CD14-positive monocyte (primary cell): ENCODE measurements around the gene NR6A1. TPM values are rescaled to one million over a fixed set of nuclear protein-coding genes. Genes with fewer than 3 reads are reported as not detected.

Experiments used
- DNase-seq, 3 donors: peaks; one replicate each; pipeline ENCODE4 v3.0.0-alpha.2; 2011 to 2022
- H2AFZ ChIP-seq: 2 replicates; pipeline ENCODE4 v1.6.0; 2012; ENCODE audit warnings: mild to moderate bottlenecking, low read depth, low read length, inconsistent platforms; ENCODE audit not compliant: insufficient read depth, poor library complexity, severe bottlenecking
- H3K27ac ChIP-seq, 2 donors: 1 replicate in 1 of 2; 2 replicates in 1 of 2; pipeline ENCODE4 v1.5.1; 2012 to 2013; ENCODE audit warnings: low read length in 2 of 2, control low read depth in 1 of 2, inconsistent platforms in 1 of 2, low read depth in 1 of 2, mild to moderate bottlenecking in 1 of 2
- H3K27me3 ChIP-seq, 2 donors: one replicate each; pipeline versions ENCODE4 v1.6.0 to v1.6.1; 2011 to 2013; ENCODE audit warnings: low read length in 2 of 2; ENCODE audit not compliant: control insufficient read depth in 2 of 2, insufficient read depth in 2 of 2
- H3K36me3 ChIP-seq, 2 donors: replicated peaks in 1 of 2; 1 replicate in 1 of 2; 2 replicates in 1 of 2; pipeline versions ENCODE4 v1.5.1 to v1.6.1; 2012 to 2013; ENCODE audit warnings: low read length in 2 of 2, control low read depth in 1 of 2, inconsistent platforms in 1 of 2, mild to moderate bottlenecking in 1 of 2; ENCODE audit not compliant: insufficient read depth in 2 of 2, control insufficient read depth in 1 of 2
- H3K4me1 ChIP-seq, 2 donors: 1 replicate in 1 of 2; 2 replicates in 1 of 2; pipeline versions ENCODE4 v1.5.1 to v1.6.1; 2012 to 2013; ENCODE audit warnings: low read length in 2 of 2, control low read depth in 1 of 2, inconsistent platforms in 1 of 2, mild to moderate bottlenecking in 1 of 2, moderate library complexity in 1 of 2; ENCODE audit not compliant: insufficient read depth in 2 of 2, control insufficient read depth in 1 of 2
- H3K4me2 ChIP-seq: replicated peaks from 2 replicates; pipeline ENCODE3; 2012; ENCODE audit warnings: low read length, moderate library complexity, mild to moderate bottlenecking; ENCODE audit not compliant: poor library complexity, severe bottlenecking; ENCODE audit errors: extremely low read depth
- H3K4me3 ChIP-seq, 3 experiments: fragments of 200-600 bp in 1 of 3; sonication (generic) in 1 of 3; replicated peaks in 1 of 3; 1 replicate in 2 of 3; 2 replicates in 1 of 3; pipeline ENCODE4 v1.5.1; 2011 to 2013; ENCODE audit warnings: low read length in 3 of 3, mild to moderate bottlenecking in 3 of 3, control low read depth in 2 of 3, low read depth in 2 of 3, inconsistent platforms in 1 of 3, moderate library complexity in 1 of 3
- H3K79me2 ChIP-seq: 2 replicates; pipeline ENCODE4 v1.6.0; 2012; ENCODE audit warnings: mild to moderate bottlenecking, control low read depth, inconsistent platforms, low read length, moderate library complexity; ENCODE audit not compliant: insufficient read depth
- H3K9ac ChIP-seq: 2 replicates; pipeline ENCODE4 v1.6.0; 2017; ENCODE audit warnings: low read length, mild to moderate bottlenecking; ENCODE audit not compliant: insufficient read depth, poor library complexity, severe bottlenecking
- H3K9me3 ChIP-seq, 2 donors: replicated peaks in 1 of 2; 1 replicate in 1 of 2; 2 replicates in 1 of 2; pipeline versions ENCODE4 v1.5.1 to v1.6.1; 2012 to 2013; ENCODE audit warnings: low read length in 2 of 2, control low read depth in 1 of 2; ENCODE audit not compliant: control insufficient read depth in 1 of 2, insufficient read depth in 1 of 2
- H4K20me1 ChIP-seq: 2 replicates; pipeline ENCODE4 v1.6.0; 2012; ENCODE audit warnings: mild to moderate bottlenecking, low read length, control low read depth, moderate library complexity; ENCODE audit not compliant: insufficient read depth
- H3K27ac Mint-ChIP-seq, 7 donors: one replicate each; pipeline ENCODE4 v1.8.0; 2020; ENCODE audit warnings: mild to moderate bottlenecking in 7 of 7, mixed read lengths in 7 of 7, moderate library complexity in 6 of 7, inconsistent platforms in 2 of 7
- H3K27me3 Mint-ChIP-seq, 3 donors: one replicate each; pipeline ENCODE4 v1.8.0; 2021 to 2022; ENCODE audit warnings: low read depth in 3 of 3, mild to moderate bottlenecking in 3 of 3, mixed read lengths in 3 of 3, moderate library complexity in 3 of 3, inconsistent platforms in 1 of 3
- H3K36me3 Mint-ChIP-seq, 2 donors: one replicate each; pipeline ENCODE4 v1.8.0; 2020; ENCODE audit warnings: mixed read lengths in 2 of 2, inconsistent platforms in 1 of 2, mild to moderate bottlenecking in 1 of 2
- H3K4me1 Mint-ChIP-seq: one replicate; pipeline ENCODE4 v1.8.0; 2020; ENCODE audit warnings: mild to moderate bottlenecking, mixed read lengths
- H3K4me3 Mint-ChIP-seq, 2 donors: one replicate each; pipeline ENCODE4 v1.8.0; 2020; ENCODE audit warnings: mild to moderate bottlenecking in 2 of 2, mixed read lengths in 2 of 2, moderate library complexity in 1 of 2
- H3K9me3 Mint-ChIP-seq, 7 donors: one replicate each; pipeline ENCODE4 v1.8.0; 2020 to 2022; ENCODE audit warnings: mixed read lengths in 7 of 7, mild to moderate bottlenecking in 6 of 7, moderate library complexity in 6 of 7, inconsistent platforms in 2 of 7
- WGBS: methylation state at CpG from one replicate; pipeline ENCODE4 v1.1.5; 2013; ENCODE audit warnings: missing lambda C conversion rate; ENCODE audit not compliant: insufficient coverage; 5-methylcytosine and 5-hydroxymethylcytosine counted together
- intact Hi-C, 2 donors: fragments of 100-400 bp; cut with micrococcal nuclease; formaldehyde crosslinking; loops; one replicate each; pipeline versions ENCODE4 v1.15.0 to v1.15.1; 2023
- polyA plus RNA-seq, 3 donors: library from polyadenylated mRNA; depleted of rRNA in 1 of 3; unstranded in 2 of 3; stranded (reverse) in 1 of 3; fragments of 300-500 nt in 2 of 3; fragments of >200 nt in 1 of 3; fragmentation: Illumina TruSeq in 2 of 3; gene quantifications; 1 replicate in 2 of 3; 2 replicates in 1 of 3; pipeline ENCODE4 v1.2.3, GENCODE V29; 2012 to 2021
- TF ChIP-seq, protein P1 (sequence below): fragments of 200-600 bp; IDR thresholded peaks from one replicate; pipeline ENCODE4 v1.8.0; 2022; ENCODE audit warnings: antibody characterized with exemption, mild to moderate bottlenecking

The NR6A1 gene
- polyA plus RNA-seq, 3 donors = 0.15 to 2.9 (median 0.28) TPM

DNA sequence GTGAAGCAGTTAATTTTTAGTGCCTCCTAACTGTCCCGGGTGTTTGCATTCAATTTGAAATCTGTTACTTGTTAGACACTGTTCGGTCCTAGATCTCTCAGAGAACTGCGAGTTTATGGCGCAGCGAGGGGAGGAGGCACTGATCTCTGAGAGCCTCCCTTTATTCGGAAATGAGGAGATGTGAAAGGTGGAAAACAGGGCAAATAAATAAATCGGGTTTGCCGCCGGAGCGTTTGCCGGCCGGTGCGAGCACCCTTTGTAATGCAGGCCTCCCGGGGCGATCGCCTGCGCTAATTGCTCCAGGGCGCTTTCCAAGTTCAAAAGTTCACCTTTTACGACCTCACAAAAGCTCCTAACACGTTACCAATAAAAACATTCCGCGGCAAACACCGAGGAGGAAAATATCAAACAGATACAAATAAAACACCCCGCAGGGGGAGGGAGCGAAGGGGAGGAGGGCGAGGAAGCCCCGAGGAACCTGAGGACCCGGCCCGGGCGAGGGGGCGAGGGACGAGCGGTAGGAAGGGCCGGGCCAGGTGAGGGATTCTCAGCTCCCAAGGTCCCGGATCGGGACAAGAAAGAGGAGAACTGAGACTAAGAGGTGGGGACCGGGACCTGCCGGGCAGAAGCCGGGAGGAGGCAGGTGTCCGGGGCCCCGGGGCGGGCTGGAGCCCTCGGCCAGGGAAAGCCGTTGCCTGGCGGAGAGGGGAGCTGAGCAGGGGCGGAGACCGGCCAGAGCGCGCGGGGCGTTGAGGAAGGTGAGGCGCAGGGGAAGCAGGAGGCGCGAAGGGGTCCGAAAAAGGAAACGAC is 1.4 kb downstream of the NR6A1 start:
- TF ChIP-seq, protein P1, sequence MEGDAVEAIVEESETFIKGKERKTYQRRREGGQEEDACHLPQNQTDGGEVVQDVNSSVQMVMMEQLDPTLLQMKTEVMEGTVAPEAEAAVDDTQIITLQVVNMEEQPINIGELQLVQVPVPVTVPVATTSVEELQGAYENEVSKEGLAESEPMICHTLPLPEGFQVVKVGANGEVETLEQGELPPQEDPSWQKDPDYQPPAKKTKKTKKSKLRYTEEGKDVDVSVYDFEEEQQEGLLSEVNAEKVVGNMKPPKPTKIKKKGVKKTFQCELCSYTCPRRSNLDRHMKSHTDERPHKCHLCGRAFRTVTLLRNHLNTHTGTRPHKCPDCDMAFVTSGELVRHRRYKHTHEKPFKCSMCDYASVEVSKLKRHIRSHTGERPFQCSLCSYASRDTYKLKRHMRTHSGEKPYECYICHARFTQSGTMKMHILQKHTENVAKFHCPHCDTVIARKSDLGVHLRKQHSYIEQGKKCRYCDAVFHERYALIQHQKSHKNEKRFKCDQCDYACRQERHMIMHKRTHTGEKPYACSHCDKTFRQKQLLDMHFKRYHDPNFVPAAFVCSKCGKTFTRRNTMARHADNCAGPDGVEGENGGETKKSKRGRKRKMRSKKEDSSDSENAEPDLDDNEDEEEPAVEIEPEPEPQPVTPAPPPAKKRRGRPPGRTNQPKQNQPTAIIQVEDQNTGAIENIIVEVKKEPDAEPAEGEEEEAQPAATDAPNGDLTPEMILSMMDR = no peak
- Mint-ChIP-seq H3K27me3 (peaks cover 14 to 24% (median 22%) of the 10 kb centered on the region in 3 donors), H3K4me3 (peak overlapping the region; percentile 96 to 99), H3K4me1 (peaks cover 60% of the 10 kb centered on the region), H3K27ac (peak overlapping the region; percentile 68 to 88 (median 75)), H3K9me3 (peaks cover 0 to 3% (median 0%) of the 10 kb centered on the region in 7 donors), H3K36me3 (peaks cover 0 to 7% of the 10 kb centered on the region in 2 donors)
- Histone ChIP-seq H3K4me3 (peak overlapping the region; percentile 74 to 97 (median 95)), H3K36me3 (no peaks in the 10 kb centered on the region), H3K27me3 (peaks cover 0 to 16% of the 10 kb centered on the region in 2 donors), H4K20me1 (peaks cover 13% of the 10 kb centered on the region), H2AFZ (peak overlapping the region; percentile 85), H3K4me2 (peak overlapping the region; percentile 99), H3K27ac (no peak overlapping the region), H3K4me1 (peaks cover 34 to 58% of the 10 kb centered on the region in 2 donors), H3K79me2 (peaks cover 26% of the 10 kb centered on the region), H3K9ac (peak overlapping the region; percentile 81), H3K9me3 (no peaks in the 10 kb centered on the region)
- WGBS = 1% methylated on average over 39 of the region's 56 CpGs
- intact Hi-C loops = loop anchor here (5.0 to 10.0 kb wide), 4 partner anchors 173 to 375 kb away; partner anchors contain the start of genes GOLGA1 (in 2 of the 2) and SCAI (in 2 of the 2)
- no peak for DNase-seq

DNA sequence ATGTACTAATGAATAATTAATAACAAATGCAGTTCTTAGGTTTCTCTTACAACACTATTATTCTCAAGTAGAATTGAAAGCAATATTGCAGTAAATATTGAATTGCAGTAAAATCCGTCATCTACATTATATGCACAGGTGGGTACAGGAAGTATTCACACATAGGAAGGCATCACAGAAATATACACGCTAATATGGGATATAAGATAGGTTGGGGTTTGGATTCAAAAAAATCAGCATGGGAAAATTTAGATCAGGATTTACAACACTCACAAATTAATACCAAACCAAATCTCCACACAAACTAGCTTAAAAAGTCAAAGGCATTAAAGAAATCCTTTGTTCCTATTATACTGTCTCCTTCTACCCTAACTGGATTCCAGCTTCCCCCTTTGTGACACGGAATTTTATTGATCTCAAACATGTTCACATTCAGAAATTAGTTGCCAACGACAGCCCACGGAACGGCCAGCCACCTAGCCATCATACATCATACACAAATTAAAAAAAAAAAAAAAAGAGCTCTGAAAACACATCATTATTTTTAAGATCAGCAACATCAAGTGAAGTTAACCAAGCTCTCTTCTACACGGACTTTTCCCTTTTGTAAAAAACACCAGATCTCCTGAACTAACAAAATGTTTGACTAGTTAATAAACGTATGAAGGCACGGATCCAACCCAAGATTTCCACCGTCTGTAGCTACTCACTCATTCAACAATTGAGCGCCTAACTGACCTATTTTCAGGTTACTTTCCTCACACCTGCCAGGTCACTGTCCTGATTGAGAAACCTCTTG is 2.2 kb downstream of the NR6A1 start:
- peak overlapping the region; percentile 85 for H2AFZ ChIP-seq

More for the DNA sequence above, 2.2 kb downstream of the NR6A1 start:
- H3K36me3 ChIP-seq = no peaks in the 10 kb centered on the region
- 6% methylated on average over 6 of the region's 11 CpGs for WGBS
- H3K27ac Mint-ChIP-seq = peak overlapping the region in 3 of 7 donors; percentile 13 to 84 (median 69)
- H3K9me3 Mint-ChIP-seq = peaks cover 0 to 3% (median 0%) of the 10 kb centered on the region in 7 donors
- peak overlapping the region; percentile 74 to 97 (median 95) for H3K4me3 ChIP-seq
- no peak overlapping the region for H3K27ac ChIP-seq
- peaks cover 14 to 24% (median 18%) of the 10 kb centered on the region in 3 donors for H3K27me3 Mint-ChIP-seq
- peaks cover 13% of the 10 kb centered on the region for H4K20me1 ChIP-seq
- H3K9me3 ChIP-seq = no peaks in the 10 kb centered on the region
- H3K4me2 ChIP-seq = peak overlapping the region; percentile 99
- DNase-seq = no peak
- H3K4me1 Mint-ChIP-seq = peaks cover 58% of the 10 kb centered on the region
- peak overlapping the region; percentile 96 to 99 for H3K4me3 Mint-ChIP-seq
- H3K4me1 ChIP-seq = peaks cover 31 to 54% of the 10 kb centered on the region in 2 donors
- intact Hi-C loops = no loop called here
- H3K9ac ChIP-seq = no peak overlapping the region
- H3K36me3 Mint-ChIP-seq = peaks cover 0 to 7% of the 10 kb centered on the region in 2 donors
- H3K27me3 ChIP-seq = peaks cover 0 to 16% of the 10 kb centered on the region in 2 donors
- peaks cover 26% of the 10 kb centered on the region for H3K79me2 ChIP-seq
- TF ChIP-seq, protein P1 = no peak
